Stimulated activated CD4-positive, alpha-beta T cell treated with anti-CD3 and anti-CD28 coated beads, Interleukin-12 subunit alpha, Interleukin-12 subunit beta, amount 100 ng/mL, for 48 hours (primary cell): ENCODE results near the gene EDIL3.

Experiments
- DNase-seq, 3 donors: peaks; one replicate each; pipeline ENCODE4 v3.0.0-alpha.2; 2020; ENCODE audit warnings: low read depth in 2 of 3, low spot score in 1 of 3

Gene EDIL3

GRCh38 chr5:84384604-84385575 is at the start of gene EDIL3:
Gene EDIL3 (minus strand): TSS chr5:84384880. CDS start chr5:84384374, 506 bp downstream.
- DNase-seq = no peak

GRCh38 chr5:84433461-84433860 is 48.8 kb upstream of the EDIL3 start:
- DNase-seq = no peak

GRCh38 chr5:84430863-84431663 is 46.4 kb upstream of the EDIL3 start:
- no peak for DNase-seq

GRCh38 chr5:84430079-84430478 is 45.4 kb upstream of the EDIL3 start:
- DNase-seq = no peak

- no peak for DNase-seq
These were observed 40.7 kb upstream of the EDIL3 start for GRCh38 chr5:84425365-84425881.

GRCh38 chr5:84419742-84420141 is 35.1 kb upstream of the EDIL3 start:
- no peak for DNase-seq

GRCh38 chr5:84411832-84412605 is 27.3 kb upstream of the EDIL3 start:
- DNase-seq = no peak

- no peak for DNase-seq
These were observed 21.4 kb upstream of the EDIL3 start for GRCh38 chr5:84406111-84406510.

- no peak for DNase-seq
These were observed 19.1 kb upstream of the EDIL3 start for GRCh38 chr5:84403773-84404172.

GRCh38 chr5:84397385-84397784 is 12.7 kb upstream of the EDIL3 start:
- DNase-seq = no peak

- DNase-seq = no peak
These were observed 9.3 kb upstream of the EDIL3 start for GRCh38 chr5:84393969-84394368.

- no peak for DNase-seq
These were observed 8.2 kb upstream of the EDIL3 start for GRCh38 chr5:84392836-84393235.

- DNase-seq = no peak
These were observed 1.0 kb upstream of the EDIL3 start for GRCh38 chr5:84385705-84386104.

GRCh38 chr5:84383816-84384603 is 670 bp downstream of the EDIL3 start:
- DNase-seq = no peak

GRCh38 chr5:84383296-84383815 is 1.3 kb downstream of the EDIL3 start:
- no peak for DNase-seq

GRCh38 chr5:84382363-84383295 is 2.1 kb downstream of the EDIL3 start:
- no peak for DNase-seq

GRCh38 chr5:84381502-84382362 is 2.9 kb downstream of the EDIL3 start:
- no peak for DNase-seq

- no peak for DNase-seq
These were observed 4.9 kb downstream of the EDIL3 start for GRCh38 chr5:84379749-84380148.
